Measurements from ENCODE around the gene CEACAM19. TPM values are rescaled to one million over a fixed set of nuclear protein-coding genes. Genes with fewer than 3 reads are reported as not detected.

The CEACAM19 gene
- total and polyA plus RNA-seq, 2 of the 4 experiments (the other 2 are of a cell fraction): 0.72 to 9.3 TPM

- ChIA-PET POLR2A (ENCODE audit: unreplicated experiment) (no interaction called here), CTCF (no interaction called here)
- BruUV-seq (replicated peaks): no TSS peak
- Histone ChIP-seq H3K9ac (ENCODE audit: low read depth, low read length) (no peak overlapping the region), H3K4ac (ENCODE audit: low read depth, low read length) (no peak overlapping the region), H3K27me3 (ENCODE audit: control insufficient read depth, insufficient read depth, low read length) (peaks cover 8% of the 10 kb centered on the region), H3K23ac (ENCODE audit: low read depth, low read length) (no peak overlapping the region), H2AK9ac (replicated peaks; ENCODE audit: low read depth, low read length, poor library complexity) (no peak overlapping the region), H3K56ac (ENCODE audit: extremely low read depth, insufficient read depth, low read length) (no peak overlapping the region), H3K4me3 (ENCODE audit: insufficient read depth, low read depth, low read length) (no peak overlapping the region), H2BK120ac (ENCODE audit: low read depth, low read length) (no peak overlapping the region), H2BK5ac (ENCODE audit: low read depth, low read length, poor library complexity, severe bottlenecking) (no peak overlapping the region), H3K27ac (ENCODE audit: insufficient read depth, low read length) (no peak overlapping the region), H3K14ac (replicated peaks; ENCODE audit: low read depth, low read length) (no peak overlapping the region), H3K4me1 (ENCODE audit: control insufficient read depth, insufficient read depth, low read length) (no peaks in the 10 kb centered on the region), H3K9me3 (ENCODE audit: control insufficient read depth, insufficient read depth, low read length) (peaks cover 6% of the 10 kb centered on the region), H4K8ac (ENCODE audit: low read depth in 2 of 2, low read length in 2 of 2) (no peak overlapping the region), H3K79me1 (ENCODE audit: low read depth in 1 of 2, low read length in 2 of 2) (no peaks in the 10 kb centered on the region), H2BK20ac (ENCODE audit: low read depth, low read length) (no peak overlapping the region), H4K91ac (ENCODE audit: insufficient read depth, low read depth, low read length) (no peak overlapping the region), H3K18ac (ENCODE audit: low read depth, low read length) (no peak overlapping the region), H3K4me2 (ENCODE audit: low read depth, low read length) (no peak overlapping the region), H3K9me1 (ENCODE audit: insufficient read depth, low read length) (no peaks in the 10 kb centered on the region), H4K5ac (ENCODE audit: low read depth, low read length) (no peak overlapping the region), H2BK15ac (ENCODE audit: low read depth, low read length) (no peak overlapping the region), H3K36me3 (ENCODE audit: control insufficient read depth, insufficient read depth, low read length) (no peaks in the 10 kb centered on the region), H2AFZ (replicated peaks; ENCODE audit: low read length, poor library complexity) (peak overlapping the region; percentile 43), H4K20me1 (ENCODE audit: insufficient read depth, low read length) (no peaks in the 10 kb centered on the region), H2AK5ac (ENCODE audit: low read depth, low read length) (no peak overlapping the region)
- in situ Hi-C loops (cut with MboI; ENCODE audit: low sequenced_read_pairs): no loop called here
- 85% methylated on average over 5 of the region's 14 CpGs; no CpG with 5 or more reads in 1 of the 2 experiments for WGBS, 2 experiments (ENCODE audit: extremely low coverage in 2 of 2, insufficient read length in 1 of 2)
- DNase-seq (no peak), ATAC-seq (ENCODE audit: low read depth) (no peak)
- TF ChIP-seq RCOR1 (IDR thresholded peaks at IDR 0.05; ENCODE audit: insufficient replicate concordance, low read length) (no peak), SMC3 (IDR thresholded peaks at IDR 0.05; ENCODE audit: low read depth, low read length) (no peak), CHD1 (IDR thresholded peaks at IDR 0.05; ENCODE audit: low read depth, low read length) (no peak), FOS (IDR thresholded peaks at IDR 0.05; ENCODE audit: low read depth, low read length) (no peak), RFX5 (IDR thresholded peaks at IDR 0.05; ENCODE audit: low read depth, low read length) (no peak), MAFK (IDR thresholded peaks at IDR 0.05; ENCODE audit: low read depth, low read length) (no peak), RAD21 (IDR thresholded peaks at IDR 0.05; ENCODE audit: low read length) (no peak), CTCF (conservative IDR thresholded peaks at IDR 0.05; ENCODE audit: low read depth, low read length) (no peak), POLR2A (IDR thresholded peaks at IDR 0.05; ENCODE audit: low read depth, low read length) (no peak), CEBPB (IDR thresholded peaks at IDR 0.05; ENCODE audit: low read depth, low read length) (no peak), BHLHE40 (IDR thresholded peaks at IDR 0.05; ENCODE audit: low read depth, low read length) (no peak), MXI1 (IDR thresholded peaks at IDR 0.05; ENCODE audit: borderline replicate concordance, low read depth, low read length) (no peak), MAZ (IDR thresholded peaks at IDR 0.05; ENCODE audit: borderline replicate concordance, low read depth, low read length) (no peak), NFE2L2 (IDR thresholded peaks at IDR 0.05; ENCODE audit: low read depth, low read length) (no peak)
- dilution Hi-C loops (cut with HindIII; ENCODE audit: low sequenced_read_pairs, unreplicated experiment): no loop called here
- intact Hi-C loops (cut with micrococcal nuclease): no loop called here
Observed at GRCh38 chr19:44710483-44710882, 39.2 kb downstream of the CEACAM19 start.

All from IMR-90 (cell line).